Measurements from ENCODE around the gene MEGF6. TPM values are rescaled to one million over a fixed set of nuclear protein-coding genes. Genes with fewer than 3 reads are reported as not detected.

Gene MEGF6
- total RNA-seq, 2 donors from 2014 or later = 67.3 to 82.5 TPM

GRCh38 chr1:3441880-3442279, 169.4 kb downstream of the MEGF6 start:
- H3K9me3 ChIP-seq = no peaks in the 10 kb centered on the region
- DNase-seq (ENCODE audit: low spot score) = no peak
- H3K4me3 ChIP-seq = no peak overlapping the region
- no peak overlapping the region for H3K27ac ChIP-seq
- WGBS = 83% methylated on average over 8 of the region's 8 CpGs
- intact Hi-C loops (cut with DNase I) = no loop called here
- peaks cover 3% of the 10 kb centered on the region for H3K27me3 ChIP-seq (replicated peaks; ENCODE audit: insufficient read depth)
- TF ChIP-seq POLR2A (IDR thresholded peaks at IDR 0.05) (no peak), CTCF (IDR thresholded peaks at IDR 0.05) (no peak), POLR2AphosphoS5 (IDR thresholded peaks at IDR 0.05) (no peak)
- H3K36me3 ChIP-seq = no peaks in the 10 kb centered on the region
- no peaks in the 10 kb centered on the region for H3K4me1 ChIP-seq (replicated peaks)

- no peaks in the 10 kb centered on the region for H3K36me3 ChIP-seq
- no peak for DNase-seq (ENCODE audit: low spot score)
- intact Hi-C loops (cut with DNase I) = no loop called here
- no peaks in the 10 kb centered on the region for H3K9me3 ChIP-seq
- H3K4me1 ChIP-seq (replicated peaks) = no peaks in the 10 kb centered on the region
- H3K4me3 ChIP-seq = no peak overlapping the region
- no peak overlapping the region for H3K27ac ChIP-seq
- no peak for TF ChIP-seq CTCF (IDR thresholded peaks at IDR 0.05)
- no peak for TF ChIP-seq POLR2AphosphoS5 (IDR thresholded peaks at IDR 0.05)
- TF ChIP-seq POLR2A (IDR thresholded peaks at IDR 0.05) = no peak
- 76% methylated on average over 8 of the region's 8 CpGs for WGBS
- H3K27me3 ChIP-seq (replicated peaks; ENCODE audit: insufficient read depth) = peaks cover 3% of the 10 kb centered on the region
Measured at GRCh38 chr1:3441410-3441847, 169.9 kb downstream of the MEGF6 start.

DNA sequence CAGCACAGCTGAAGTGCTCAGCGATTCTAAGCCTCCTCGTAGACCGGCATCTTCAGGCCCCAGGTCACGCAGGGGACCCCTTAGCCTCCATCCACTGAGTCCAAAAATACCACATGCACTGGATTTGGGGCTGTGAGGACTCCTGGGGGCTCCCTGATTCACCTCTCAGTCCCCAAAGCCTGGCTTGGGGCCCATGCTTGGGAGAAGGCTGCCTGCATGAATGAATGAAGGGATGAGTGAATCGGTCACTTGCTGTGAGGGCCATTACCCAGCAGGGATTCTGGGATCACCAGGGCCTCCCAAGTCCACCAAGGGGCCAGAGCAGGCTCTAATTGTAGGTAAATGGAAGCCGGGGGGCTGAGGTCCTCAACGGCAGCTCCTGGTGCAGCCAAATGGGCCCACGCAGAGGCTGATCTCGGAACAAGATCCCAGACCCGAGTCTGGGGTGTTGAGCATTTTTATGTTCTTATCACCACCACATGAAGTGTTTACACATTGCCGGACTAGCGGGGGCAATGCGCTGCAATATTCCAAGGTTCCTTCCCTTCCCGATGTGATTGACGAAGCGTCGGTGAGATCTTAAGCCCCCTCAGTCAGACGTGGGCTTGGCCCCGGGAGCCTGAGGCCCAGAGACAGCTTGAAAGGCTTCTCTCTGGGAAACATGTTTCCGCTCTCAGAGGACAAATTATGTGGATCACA, 170.4 kb downstream of the MEGF6 start:
- peaks cover 3% of the 10 kb centered on the region for H3K27me3 ChIP-seq (replicated peaks; ENCODE audit: insufficient read depth)
- H3K9me3 ChIP-seq = no peaks in the 10 kb centered on the region
- TF ChIP-seq CTCF (IDR thresholded peaks at IDR 0.05) (no peak), POLR2A (IDR thresholded peaks at IDR 0.05) (no peak)
- no peak overlapping the region for H3K27ac ChIP-seq
- intact Hi-C loops (cut with DNase I) = no loop called here
- 66% methylated on average over 20 of the region's 20 CpGs for WGBS
- H3K4me1 ChIP-seq (replicated peaks) = no peaks in the 10 kb centered on the region
- DNase-seq (ENCODE audit: low spot score) = no peak
- H3K4me3 ChIP-seq = no peak overlapping the region
- no peaks in the 10 kb centered on the region for H3K36me3 ChIP-seq

- H3K4me3 ChIP-seq = no peak overlapping the region
- no peaks in the 10 kb centered on the region for H3K4me1 ChIP-seq (replicated peaks)
- no peak for TF ChIP-seq CTCF (IDR thresholded peaks at IDR 0.05)
- no peak for TF ChIP-seq POLR2A (IDR thresholded peaks at IDR 0.05)
- no peak for TF ChIP-seq POLR2AphosphoS5 (IDR thresholded peaks at IDR 0.05)
- intact Hi-C loops (cut with DNase I) = no loop called here
- H3K36me3 ChIP-seq = no peaks in the 10 kb centered on the region
- no peak for DNase-seq (ENCODE audit: low spot score)
- H3K9me3 ChIP-seq = no peaks in the 10 kb centered on the region
- H3K27me3 ChIP-seq (replicated peaks; ENCODE audit: insufficient read depth) = peaks cover 3% of the 10 kb centered on the region
- H3K27ac ChIP-seq = no peak overlapping the region
- WGBS = 63% methylated on average over 10 of the region's 10 CpGs
Measured at GRCh38 chr1:3440300-3440681, 171.0 kb downstream of the MEGF6 start.

MicroRNAs encoded within 50 kb of the gene (microRNA counts, 767-probe panel; counts per million panel counts)
- microRNA hsa-miR-551a = 0 to 431 counts per million in 2 donors

Small RNAs within 50 kb of the gene (microRNA-seq; reads per million reads assigned to microRNA genes)
- gene MIR551A = not detected

Small RNAs within 50 kb of the gene (small RNA-seq; reads per million reads assigned to genes)
- 0 reads per million in 2 donors for gene MIR551A

Other genes with a start within 250 kb of the MEGF6 start
- 10 to 100 TPM; 25.2 to 25.4 TPM for gene ARHGEF16, start 156.8 kb downstream of the MEGF6 start, total RNA-seq
- 10 to 100 TPM; 26.4 to 35.0 TPM for gene TPRG1L, start 13.5 kb upstream of the MEGF6 start, total RNA-seq
- 10 to 100 TPM; 22.3 to 39.5 TPM for gene WRAP73, start 38.6 kb upstream of the MEGF6 start, total RNA-seq
- gene TP73, start 41.0 kb upstream of the MEGF6 start, total RNA-seq = 10 to 100 TPM in 1 of 2 donors, 1 to 10 TPM in 1; 5.1 to 15.1 TPM
- under 1 TPM in 1 of 2 donors, not detected in 1; 0.97 TPM for gene CCDC27, start 140.9 kb upstream of the MEGF6 start, total RNA-seq
- gene SMIM1, start 161.2 kb upstream of the MEGF6 start, total RNA-seq = 100 to 1,000 TPM in 1 of 2 donors, 10 to 100 TPM in 1; 17.7 to 148 TPM
- gene LRRC47, start 185.0 kb upstream of the MEGF6 start, total RNA-seq = 10 to 100 TPM; 42.4 to 53.8 TPM
- gene CEP104, start 245.7 kb upstream of the MEGF6 start, total RNA-seq = 10 to 100 TPM; 20.9 to 28.5 TPM
- 10 to 100 TPM in 1 of 2 donors, 1 to 10 TPM in 1; 5.3 to 20.5 TPM for gene DFFB, start 246.0 kb upstream of the MEGF6 start, total RNA-seq